ENCODE measurements around the gene PTGIS. TPM values are rescaled to one million over a fixed set of nuclear protein-coding genes. Genes with fewer than 3 reads are reported as not detected.

Gene PTGIS
- total RNA-seq, 2 donors from 2014 or later: 9.9 to 10.9 TPM

- no peak overlapping the region for H3K27ac ChIP-seq
- H3K4me3 ChIP-seq: no peak overlapping the region
- H3K36me3 ChIP-seq (replicated peaks in 1 of 2; ENCODE audit: insufficient read depth in 1 of 2, low read depth in 2 of 2): no peaks in the 10 kb centered on the region
- 71 to 77% methylated on average over 6 of the region's 6 CpGs for WGBS, 2 donors
- DNase-seq (no peak), ATAC-seq (no peak)
- H3K27me3 ChIP-seq: no peaks in the 10 kb centered on the region
- no peak for TF ChIP-seq CTCF (IDR thresholded peaks at IDR 0.05)
- TF ChIP-seq POLR2A (IDR thresholded peaks at IDR 0.05): no peak
- H3K9me3 ChIP-seq: no peaks in the 10 kb centered on the region
- intact Hi-C loops (cut with DNase I): no loop called here
- H3K4me1 ChIP-seq: no peaks in the 10 kb centered on the region
Measured at GRCh38 chr20:49475292-49476015, 92.5 kb downstream of the PTGIS start.

DNA sequence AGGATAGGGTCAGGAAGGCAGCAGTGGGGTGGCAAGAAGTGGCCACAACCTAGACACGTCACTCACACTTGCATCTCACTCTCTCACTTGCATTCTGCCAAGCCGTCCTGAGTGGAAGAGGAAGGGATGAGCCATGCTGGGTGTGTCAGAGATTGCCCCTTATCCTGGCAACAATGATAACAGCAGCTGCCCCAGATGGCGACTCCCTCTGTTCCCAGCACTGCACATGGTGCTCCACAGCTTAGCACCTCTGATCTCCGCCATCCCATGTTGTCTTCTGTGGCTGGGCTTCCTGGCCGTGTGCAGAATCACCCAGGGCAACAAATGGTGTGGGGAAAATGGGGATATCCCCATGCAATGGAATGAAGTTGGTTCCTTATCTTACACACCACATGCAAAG lies 96.5 kb downstream of the PTGIS start:
- Histone ChIP-seq H3K4me1 (no peaks in the 10 kb centered on the region), H3K4me3 (no peak overlapping the region), H3K27ac (no peak overlapping the region), H3K9me3 (no peaks in the 10 kb centered on the region), H3K27me3 (no peaks in the 10 kb centered on the region), H3K36me3 (replicated peaks in 1 of 2; ENCODE audit: insufficient read depth in 1 of 2, low read depth in 2 of 2) (no peaks in the 10 kb centered on the region)
- no peak for TF ChIP-seq POLR2A (IDR thresholded peaks at IDR 0.05)
- TF ChIP-seq CTCF (IDR thresholded peaks at IDR 0.05): no peak
- 51 to 71% methylated on average over 5 of the region's 5 CpGs for WGBS, 2 donors
- intact Hi-C loops (cut with DNase I): no loop called here
- DNase-seq (no peak), ATAC-seq (no peak)

- ATAC-seq (no peak), DNase-seq (no peak)
- TF ChIP-seq CTCF (IDR thresholded peaks at IDR 0.05) (no peak), POLR2A (IDR thresholded peaks at IDR 0.05) (no peak)
- no peak overlapping the region for H3K27ac ChIP-seq
- H3K36me3 ChIP-seq (replicated peaks in 1 of 2; ENCODE audit: insufficient read depth in 1 of 2, low read depth in 2 of 2): no peaks in the 10 kb centered on the region
- H3K4me1 ChIP-seq: no peaks in the 10 kb centered on the region
- H3K27me3 ChIP-seq: no peaks in the 10 kb centered on the region
- H3K4me3 ChIP-seq: no peak overlapping the region
- intact Hi-C loops (cut with DNase I): no loop called here
- 63 to 75% methylated on average over 6 of the region's 6 CpGs for WGBS, 2 donors
- H3K9me3 ChIP-seq: no peaks in the 10 kb centered on the region
Measured at GRCh38 chr20:49470922-49471321, 97.0 kb downstream of the PTGIS start.

GRCh38 chr20:49469060-49469459 lies 98.9 kb downstream of the PTGIS start:
- TF ChIP-seq POLR2A (IDR thresholded peaks at IDR 0.05) (no peak), CTCF (IDR thresholded peaks at IDR 0.05) (no peak)
- Histone ChIP-seq H3K27ac (no peak overlapping the region), H3K27me3 (no peaks in the 10 kb centered on the region), H3K36me3 (replicated peaks in 1 of 2; ENCODE audit: insufficient read depth in 1 of 2, low read depth in 2 of 2) (no peaks in the 10 kb centered on the region), H3K4me3 (no peak overlapping the region), H3K9me3 (no peaks in the 10 kb centered on the region), H3K4me1 (no peaks in the 10 kb centered on the region)
- 67 to 71% methylated on average over 6 of the region's 6 CpGs for WGBS, 2 donors
- ATAC-seq (no peak), DNase-seq (no peak)
- intact Hi-C loops (cut with DNase I): no loop called here

- TF ChIP-seq POLR2A (IDR thresholded peaks at IDR 0.05): no peak
- no peak for TF ChIP-seq CTCF (IDR thresholded peaks at IDR 0.05)
- DNase-seq (no peak), ATAC-seq (no peak)
- WGBS, 2 donors: 56 to 68% methylated on average over 6 to 7 of the region's 7 CpGs
- Histone ChIP-seq H3K4me1 (no peaks in the 10 kb centered on the region), H3K9me3 (no peaks in the 10 kb centered on the region), H3K36me3 (replicated peaks in 1 of 2; ENCODE audit: insufficient read depth in 1 of 2, low read depth in 2 of 2) (no peaks in the 10 kb centered on the region), H3K27me3 (no peaks in the 10 kb centered on the region), H3K4me3 (no peak overlapping the region), H3K27ac (no peak overlapping the region)
- intact Hi-C loops (cut with DNase I): no loop called here
Measured at GRCh38 chr20:49468412-49468811, 99.5 kb downstream of the PTGIS start.

Measured in body of pancreas (tissue), 4 donors.